Measurements from ENCODE around the gene HOXD4.

The HOXD4 gene

DNA sequence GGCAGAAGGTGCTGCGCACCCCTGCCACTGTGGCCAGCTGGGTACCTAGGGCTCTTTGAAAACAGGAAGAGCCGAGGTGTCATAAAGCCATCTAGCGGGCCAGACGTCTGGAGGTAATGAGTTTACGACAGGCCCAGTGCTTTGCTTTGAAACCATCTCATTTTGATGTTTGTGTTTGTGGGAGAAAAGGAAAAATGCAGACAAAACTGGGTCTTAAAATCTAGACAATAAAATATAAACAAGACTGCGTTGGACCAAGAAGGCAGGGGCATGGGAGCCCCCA lies 25.6 kb upstream of the HOXD4 start:
- Histone ChIP-seq H3K36me3 (replicated peaks) (no peaks in the 10 kb centered on the region), H3K27me3 (replicated peaks) (peaks cover 92% of the 10 kb centered on the region), H3K4me3 (ENCODE audit: low read depth, low read length) (no peak overlapping the region), H3K27ac (no peak overlapping the region)
- DNase-seq, result no peak
- in situ Hi-C loops (cut with HindIII; ENCODE audit: low pct_ligation_motif_present, low sequenced_read_pairs), result loop anchor here (25.0 kb wide), 1 partner anchor 512 kb away; no protein-coding TSS in a partner anchor
- TF ChIP-seq, protein P1, sequence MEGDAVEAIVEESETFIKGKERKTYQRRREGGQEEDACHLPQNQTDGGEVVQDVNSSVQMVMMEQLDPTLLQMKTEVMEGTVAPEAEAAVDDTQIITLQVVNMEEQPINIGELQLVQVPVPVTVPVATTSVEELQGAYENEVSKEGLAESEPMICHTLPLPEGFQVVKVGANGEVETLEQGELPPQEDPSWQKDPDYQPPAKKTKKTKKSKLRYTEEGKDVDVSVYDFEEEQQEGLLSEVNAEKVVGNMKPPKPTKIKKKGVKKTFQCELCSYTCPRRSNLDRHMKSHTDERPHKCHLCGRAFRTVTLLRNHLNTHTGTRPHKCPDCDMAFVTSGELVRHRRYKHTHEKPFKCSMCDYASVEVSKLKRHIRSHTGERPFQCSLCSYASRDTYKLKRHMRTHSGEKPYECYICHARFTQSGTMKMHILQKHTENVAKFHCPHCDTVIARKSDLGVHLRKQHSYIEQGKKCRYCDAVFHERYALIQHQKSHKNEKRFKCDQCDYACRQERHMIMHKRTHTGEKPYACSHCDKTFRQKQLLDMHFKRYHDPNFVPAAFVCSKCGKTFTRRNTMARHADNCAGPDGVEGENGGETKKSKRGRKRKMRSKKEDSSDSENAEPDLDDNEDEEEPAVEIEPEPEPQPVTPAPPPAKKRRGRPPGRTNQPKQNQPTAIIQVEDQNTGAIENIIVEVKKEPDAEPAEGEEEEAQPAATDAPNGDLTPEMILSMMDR (IDR thresholded peaks at IDR 0.05; ENCODE audit: low read depth, low read length, missing control alignments), result no peak

DNA sequence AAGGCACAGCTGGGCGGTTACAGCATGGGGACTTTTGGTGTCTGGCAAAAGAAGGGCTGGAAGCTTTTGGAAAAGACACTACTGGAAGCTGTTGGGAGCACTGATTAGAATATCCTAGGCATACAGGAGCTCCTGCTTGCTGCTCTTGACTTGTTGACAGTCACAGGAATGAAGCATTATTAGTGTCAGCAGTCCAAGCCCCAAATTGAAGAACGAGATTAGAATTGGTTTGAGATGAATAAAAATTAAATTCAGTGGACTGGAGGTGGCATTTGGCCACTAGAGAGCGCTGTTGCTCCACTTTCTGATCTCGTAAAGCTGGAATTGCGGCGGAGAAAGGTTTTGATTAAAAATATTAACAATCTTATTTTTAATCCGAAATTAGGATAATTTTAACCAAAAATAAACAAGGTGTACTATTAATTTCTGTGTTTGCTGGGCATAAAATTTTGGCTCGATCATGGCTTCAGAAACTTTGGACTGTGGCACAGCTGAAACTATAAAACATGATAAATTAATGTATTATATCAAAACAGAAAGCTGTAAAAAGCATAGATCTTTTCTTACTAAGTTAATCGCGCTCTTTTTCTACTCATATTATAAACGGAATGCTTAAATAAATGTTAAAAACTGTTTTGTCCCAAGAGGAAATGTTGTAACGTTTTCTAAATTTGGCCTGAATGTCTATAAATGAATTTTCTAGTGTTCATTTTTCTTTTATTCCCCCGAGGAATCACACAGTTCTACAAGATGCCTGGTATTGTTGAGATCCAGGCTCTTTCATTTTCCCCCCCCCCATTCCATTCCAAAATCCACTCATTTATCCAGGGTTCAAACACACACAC lies 24.2 kb upstream of the HOXD4 start:
- peaks cover 92% of the 10 kb centered on the region for H3K27me3 ChIP-seq (replicated peaks)
- no peak overlapping the region for H3K4me3 ChIP-seq (ENCODE audit: low read depth, low read length)
- in situ Hi-C loops (cut with HindIII; ENCODE audit: low pct_ligation_motif_present, low sequenced_read_pairs), result loop anchor here (25.0 kb wide), 1 partner anchor 510 kb away; no protein-coding TSS in a partner anchor
- no peaks in the 10 kb centered on the region for H3K36me3 ChIP-seq (replicated peaks)
- TF ChIP-seq, protein P1 (IDR thresholded peaks at IDR 0.05; ENCODE audit: low read depth, low read length, missing control alignments), result peak; percentile 81
- no peak overlapping the region for H3K27ac ChIP-seq
- DNase-seq, result peak; percentile 48

DNA sequence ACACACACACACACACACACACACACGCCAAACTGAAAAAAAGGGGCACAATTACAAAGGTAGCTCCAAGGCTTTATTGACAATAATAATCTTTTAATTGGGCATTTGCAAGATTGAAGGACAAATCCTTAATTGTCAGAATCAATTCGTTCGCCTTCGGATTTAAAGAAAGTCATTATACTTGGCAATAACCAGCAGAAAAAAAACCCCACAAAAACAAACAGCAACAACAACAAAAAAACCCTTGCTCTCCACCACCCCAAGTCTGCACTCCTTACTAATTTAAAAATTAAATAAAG lies 23.6 kb upstream of the HOXD4 start:
- peaks cover 90% of the 10 kb centered on the region for H3K27me3 ChIP-seq (replicated peaks)
- H3K27ac ChIP-seq, result no peak overlapping the region
- DNase-seq, result no peak
- no peaks in the 10 kb centered on the region for H3K36me3 ChIP-seq (replicated peaks)
- no peak overlapping the region for H3K4me3 ChIP-seq (ENCODE audit: low read depth, low read length)
- TF ChIP-seq, protein P1 (IDR thresholded peaks at IDR 0.05; ENCODE audit: low read depth, low read length, missing control alignments), result no peak
- in situ Hi-C loops (cut with HindIII; ENCODE audit: low pct_ligation_motif_present, low sequenced_read_pairs), result loop anchor here (25.0 kb wide), 1 partner anchor 510 kb away; no protein-coding TSS in a partner anchor

DNA sequence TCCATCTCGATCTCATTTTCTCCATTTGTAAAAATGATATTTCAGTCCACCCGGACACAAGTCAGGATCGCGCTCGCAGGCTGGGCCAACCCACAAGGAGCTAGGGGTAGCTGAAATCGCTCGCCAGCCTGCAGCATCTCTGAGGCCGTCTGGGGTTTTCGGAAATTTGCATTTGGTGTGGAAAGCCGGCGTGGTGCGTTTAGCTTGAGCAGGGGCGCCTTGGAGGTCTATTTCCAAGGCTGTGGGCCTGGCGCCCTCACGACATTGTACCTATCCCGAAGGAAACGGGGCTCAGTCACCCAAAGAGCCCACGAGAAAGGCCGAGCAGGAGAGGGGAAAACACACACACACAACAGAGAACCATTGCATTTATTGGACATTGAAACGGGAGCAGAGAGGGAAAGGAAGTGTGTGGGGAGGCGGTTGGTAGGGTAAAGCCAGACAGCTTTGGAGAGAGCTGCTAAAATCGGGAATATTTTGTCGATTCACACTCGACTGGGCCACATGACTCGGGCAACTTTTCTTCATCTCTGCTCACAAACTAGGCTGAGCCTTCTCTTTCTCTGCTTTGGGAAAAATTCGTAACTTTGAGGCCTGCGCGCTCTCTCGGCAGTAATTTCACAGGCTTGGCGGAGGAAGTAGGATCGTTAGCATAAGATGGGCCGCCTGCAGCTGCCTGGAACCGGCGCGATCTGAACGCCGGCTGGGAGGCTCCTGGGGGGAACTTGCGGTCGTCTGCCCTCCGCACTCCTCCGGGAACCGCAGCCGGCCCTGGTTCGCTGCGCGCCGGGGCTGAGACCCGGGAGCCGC lies 23.0 kb upstream of the HOXD4 start:
- in situ Hi-C loops (cut with HindIII; ENCODE audit: low pct_ligation_motif_present, low sequenced_read_pairs), result loop anchor here (25.0 kb wide), 1 partner anchor 509 kb away; no protein-coding TSS in a partner anchor
- Histone ChIP-seq H3K27me3 (replicated peaks) (peaks cover 90% of the 10 kb centered on the region), H3K36me3 (replicated peaks) (no peaks in the 10 kb centered on the region), H3K27ac (no peak overlapping the region), H3K4me3 (ENCODE audit: low read depth, low read length) (no peak overlapping the region)
- TF ChIP-seq, protein P1 (IDR thresholded peaks at IDR 0.05; ENCODE audit: low read depth, low read length, missing control alignments), result no peak
- DNase-seq, result no peak

DNA sequence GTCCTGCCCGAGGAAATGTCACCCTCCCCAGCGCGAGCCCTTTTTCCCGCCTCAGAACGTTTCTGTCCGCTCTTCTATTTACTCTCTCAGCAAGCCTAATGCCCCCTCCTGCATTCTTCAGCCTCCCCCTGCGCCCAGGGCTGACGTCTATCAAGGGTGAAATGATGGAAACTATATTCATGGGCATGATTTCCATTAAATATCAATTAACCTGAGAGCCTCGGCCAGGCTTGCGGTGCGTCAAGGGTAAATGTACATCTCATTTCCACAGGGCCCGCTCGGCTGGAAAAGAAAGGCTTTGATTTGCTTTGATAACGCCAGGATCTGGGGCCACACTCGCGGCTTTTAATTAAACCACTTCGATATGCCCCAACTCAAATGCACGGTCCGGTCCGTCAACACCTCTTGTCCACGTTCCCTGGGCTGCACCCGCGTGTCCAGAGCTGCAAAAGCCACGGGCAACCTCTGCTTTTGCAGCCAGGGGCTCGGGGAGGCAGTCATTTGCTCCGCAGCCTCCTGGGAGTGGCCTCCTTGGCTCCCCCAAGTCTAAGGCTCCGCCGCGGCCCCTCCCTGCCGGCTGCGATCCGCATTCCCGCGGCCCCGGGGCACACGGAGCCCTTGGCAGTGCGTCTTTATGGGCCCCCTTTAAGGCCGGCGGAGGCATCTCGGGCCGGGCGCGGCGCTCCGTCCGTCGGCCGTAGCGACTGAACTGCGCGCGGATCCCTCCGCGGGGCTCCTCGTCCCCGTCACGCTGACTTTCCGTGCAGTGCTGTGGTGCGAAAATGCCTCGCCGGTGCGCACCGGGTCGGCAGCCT lies 22.2 kb upstream of the HOXD4 start, which contains the start of gene HOXD8:
HOXD8 (plus strand) TSS at position 724 of the 815 bp plus-strand sequence. CDS start 662 bp downstream, outside the sequence.
- TF ChIP-seq, protein P1 (IDR thresholded peaks at IDR 0.05; ENCODE audit: low read depth, low read length, missing control alignments), result no peak
- in situ Hi-C loops (cut with HindIII; ENCODE audit: low pct_ligation_motif_present, low sequenced_read_pairs), result loop anchor here (25.0 kb wide), 1 partner anchor 508 kb away; no protein-coding TSS in a partner anchor
- Histone ChIP-seq H3K27ac (no peak within 1 kb of the TSS), H3K27me3 (replicated peaks) (peaks cover 90% of the 10 kb centered on the region), H3K36me3 (replicated peaks) (no peaks in the 10 kb centered on the region), H3K4me3 (ENCODE audit: low read depth, low read length) (no peak within 1 kb of the TSS)
- DNase-seq, result no peak
